BJ (cell line): ENCODE measurements around the gene DLX4. TPM values are rescaled to one million over a fixed set of nuclear protein-coding genes. Genes with fewer than 3 reads are reported as not detected.
A peak's percentile ranks its signal among the peaks of the same experiment; 100 is the strongest.

Source experiments
- CTCF ChIA-PET: fragments of 350-600 bp; formaldehyde crosslinking; extraction: SDS; loops from one replicate; lab custom pipeline; 2021; ENCODE audit warnings: antibody characterized with exemption, inconsistent platforms; lab: Yijun Ruan, JAX
- POLR2A ChIA-PET: fragments of 300-600 bp; sonication (Branson Sonifier 250); formaldehyde crosslinking; extraction: SDS; loops from one replicate; lab custom pipeline; 2021; ENCODE audit warnings: antibody characterized with exemption; lab: Charles Lee
- DNase-seq: peaks from one replicate; pipeline ENCODE4 v3.0.0-alpha.2; 2011; ENCODE audit warnings: low read depth
- H3K27me3 ChIP-seq: 2 replicates; pipeline ENCODE4 v1.6.0; 2011; ENCODE audit warnings: low read length; ENCODE audit not compliant: control insufficient read depth, insufficient read depth
- H3K36me3 ChIP-seq: 2 replicates; pipeline ENCODE4 v1.5.1; 2011; ENCODE audit warnings: low read length; ENCODE audit not compliant: control insufficient read depth, insufficient read depth
- H3K4me3 ChIP-seq: 2 replicates; pipeline ENCODE4 v1.5.1; 2011; ENCODE audit warnings: low read depth, mild to moderate bottlenecking, control low read depth, low read length
- CTCF ChIP-seq: IDR thresholded peaks from 2 replicates; pipeline ENCODE4 v1.5.1; 2011; ENCODE audit warnings: low read depth, mild to moderate bottlenecking, control low read depth, inconsistent platforms, low read length, moderate library complexity; ENCODE audit not compliant: insufficient read depth
- polyA plus RNA-seq: library from polyadenylated mRNA; depleted of rRNA; stranded (reverse); fragments of >200 nt; gene quantifications from 2 replicates; pipeline ENCODE4 v1.2.3, GENCODE V29; 2011

DLX4 gene
- polyA plus RNA-seq, 1 experiment: 0.29 TPM

DNA sequence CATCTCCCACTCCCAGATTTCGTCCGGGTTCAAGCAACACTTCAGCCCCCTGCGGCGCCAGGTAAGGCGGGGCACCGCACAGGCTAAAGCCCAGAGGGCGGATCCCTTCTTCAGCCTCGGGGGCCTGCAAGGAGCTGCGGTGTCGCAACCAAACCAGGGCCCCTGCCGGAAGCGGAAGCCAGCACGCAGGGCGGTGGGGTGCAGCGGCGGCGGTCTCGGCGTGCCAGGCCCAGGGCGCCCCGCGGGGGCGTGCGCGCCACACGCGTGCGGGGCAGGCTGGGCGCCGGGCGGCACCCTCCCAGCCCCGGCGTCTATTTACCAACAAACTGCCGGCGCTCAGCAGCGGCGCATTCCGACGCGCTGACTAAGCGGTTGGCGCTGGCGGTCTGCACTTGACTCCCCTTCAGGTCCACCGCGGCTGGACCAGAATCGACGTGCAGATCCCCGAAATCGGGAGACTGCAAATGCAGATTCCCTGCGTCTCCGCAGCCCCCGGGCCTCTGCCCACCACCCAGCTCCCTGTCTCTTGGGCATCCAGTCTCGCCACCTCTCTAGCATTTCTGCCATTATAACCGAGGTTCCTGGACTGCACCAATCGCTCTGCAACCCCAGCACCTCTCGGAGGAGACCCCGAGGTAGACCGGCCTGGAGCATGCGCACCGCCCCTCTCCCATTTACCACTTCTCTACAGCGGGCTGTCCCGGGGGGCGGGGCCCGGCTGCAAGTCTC lies 421 bp upstream of the DLX4 start:
- no peak for TF ChIP-seq CTCF
- POLR2A ChIA-PET: no interaction called here
- H3K4me3 ChIP-seq: peak overlapping the region; percentile 39
- DNase-seq: peak; percentile 30
- no peaks in the 10 kb centered on the region for H3K36me3 ChIP-seq
- H3K27me3 ChIP-seq: peaks cover 76% of the 10 kb centered on the region
- CTCF ChIA-PET: interaction anchor here (0.6 kb wide), 1 partner anchor 533 kb away, joined by 3 read pairs; no protein-coding TSS in a partner anchor

- TF ChIP-seq CTCF: no peak
- no peak for DNase-seq
- no peak overlapping the region for H3K4me3 ChIP-seq
- ChIA-PET POLR2A (no interaction called here), CTCF (interaction anchor here (1.5 to 3.8 kb wide), 2 partner anchors 17 to 27 kb away, joined by 4 to 21 read pairs; no protein-coding TSS in a partner anchor)
- peaks cover 72% of the 10 kb centered on the region for H3K27me3 ChIP-seq
- H3K36me3 ChIP-seq: no peaks in the 10 kb centered on the region
These were observed 902 bp downstream of the DLX4 start for GRCh38 chr17:49969795-49970389.

GRCh38 chr17:49970498-49970897 lies 1.5 kb downstream of the DLX4 start:
- Histone ChIP-seq H3K27me3 (peaks cover 71% of the 10 kb centered on the region), H3K4me3 (no peak overlapping the region), H3K36me3 (no peaks in the 10 kb centered on the region)
- no peak for DNase-seq
- TF ChIP-seq CTCF: no peak
- CTCF ChIA-PET: interaction anchor here (1.5 to 3.8 kb wide), 2 partner anchors 18 to 27 kb away, joined by 4 to 21 read pairs; no protein-coding TSS in a partner anchor
- POLR2A ChIA-PET: no interaction called here

- Histone ChIP-seq H3K36me3 (no peaks in the 10 kb centered on the region), H3K27me3 (peaks cover 67% of the 10 kb centered on the region), H3K4me3 (no peak overlapping the region)
- TF ChIP-seq CTCF: no peak
- CTCF ChIA-PET: interaction anchor here (1.0 to 3.8 kb wide), 2 partner anchors 14 to 26 kb away, joined by 3 to 21 read pairs; no protein-coding TSS in a partner anchor
- POLR2A ChIA-PET: no interaction called here
- no peak for DNase-seq
These were observed 2.3 kb downstream of the DLX4 start for GRCh38 chr17:49971199-49971847.
